Uterus (tissue), 4 donors: ENCODE results near the gene PTGS2. TPM values are rescaled to one million over a fixed set of nuclear protein-coding genes. Genes with fewer than 3 reads are reported as not detected.
A peak's percentile ranks its signal among the peaks of the same experiment; 100 is the strongest.

ENCODE experiments used
- DNase-seq, 2 donors: peaks; one replicate each; pipeline ENCODE4 v3.0.0-alpha.2; 2019 to 2020
- H3K27ac ChIP-seq, 2 donors: fragments of 200-600 bp; sonication (generic); 1 replicate in 1 of 2; 2 replicates in 1 of 2; pipeline ENCODE4 v1.5.1; 2016 to 2018
- H3K27me3 ChIP-seq, 2 donors: fragments of 200-600 bp; sonication (generic); one replicate each; pipeline ENCODE4 v1.5.1; 2018 to 2019; ENCODE audit warnings: control low read depth in 1 of 2
- H3K36me3 ChIP-seq, 2 donors: fragments of 200-600 bp; sonication (generic); one replicate each; pipeline ENCODE4 v1.5.1; 2019; ENCODE audit warnings: control low read depth in 1 of 2
- H3K4me1 ChIP-seq, 2 donors: fragments of 200-600 bp; sonication (generic); one replicate each; pipeline ENCODE4 v1.5.1; 2018 to 2019; ENCODE audit warnings: control low read depth in 1 of 2
- H3K4me3 ChIP-seq, 2 donors: fragments of 200-600 bp; sonication (generic); 1 replicate in 1 of 2; 2 replicates in 1 of 2; pipeline ENCODE4 v1.5.1; 2018 to 2019; ENCODE audit warnings: mild to moderate bottlenecking in 1 of 2
- H3K9me3 ChIP-seq, 2 donors: fragments of 200-600 bp; sonication (generic); one replicate each; pipeline ENCODE4 v1.5.1; 2019; ENCODE audit warnings: control low read depth in 1 of 2
- POLR2A ChIP-seq, 2 donors: fragments of 450-650 bp; IDR thresholded peaks; one replicate each; pipeline ENCODE4 v1.6.1; 2016; ENCODE audit warnings: antibody characterized with exemption in 2 of 2, mild to moderate bottlenecking in 1 of 2, moderate library complexity in 1 of 2
- intact Hi-C: fragments of 100-400 bp; cut with DNase I; formaldehyde crosslinking; loops from one replicate; pipeline ENCODE4 v1.15.1; 2023; ENCODE audit warnings: low total_unique reads
- total RNA-seq, 4 donors: library from RNA; depleted of rRNA in 3 of 4; stranded (reverse); fragments of >200 nt in 3 of 4; gene quantifications; one replicate each; pipeline versions ENCODE4 v1.1.0 to v1.2.4, GENCODE V29; 2014 to 2023
- TF ChIP-seq, protein P1 (sequence below), 4 experiments: fragments of 200-600 bp in 2 of 4; fragments of 450-650 bp in 2 of 4; sonication (generic) in 2 of 4; IDR thresholded peaks; one replicate each; pipeline ENCODE4 v1.5.1; 2016 to 2019; ENCODE audit warnings: antibody characterized with exemption in 4 of 4, mild to moderate bottlenecking in 2 of 4, moderate library complexity in 1 of 4
- donor health status: DM: yes; HTN: yes; CAD: no.

The PTGS2 gene
- total RNA-seq, 4 donors from 2014 or later = 0.51 to 4.3 (median 1.9) TPM

DNA sequence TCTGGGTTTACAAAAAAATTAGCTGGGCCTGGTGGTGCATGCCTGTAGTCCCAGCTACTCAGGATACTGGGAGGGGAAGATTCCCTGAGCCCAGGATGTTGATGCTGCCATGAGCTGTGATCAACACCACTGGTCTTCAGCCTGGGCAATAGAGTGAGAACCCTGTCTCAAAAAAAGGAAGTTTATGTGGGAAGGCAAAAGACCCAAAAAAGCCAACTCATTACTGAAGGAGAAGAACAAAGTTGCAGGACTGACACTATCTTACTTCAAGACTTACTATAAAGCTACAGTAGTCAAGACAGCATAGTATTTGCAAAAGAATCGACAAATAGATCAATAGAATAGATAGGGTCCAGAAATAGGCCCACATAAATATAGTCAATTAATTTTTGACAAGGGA lies 9.2 kb upstream of the PTGS2 start:
- Histone ChIP-seq H3K27ac (no peak overlapping the region), H3K4me3 (no peak overlapping the region), H3K36me3 (no peaks in the 10 kb centered on the region), H3K4me1 (no peaks in the 10 kb centered on the region), H3K9me3 (no peaks in the 10 kb centered on the region), H3K27me3 (no peaks in the 10 kb centered on the region)
- TF ChIP-seq, protein P1, sequence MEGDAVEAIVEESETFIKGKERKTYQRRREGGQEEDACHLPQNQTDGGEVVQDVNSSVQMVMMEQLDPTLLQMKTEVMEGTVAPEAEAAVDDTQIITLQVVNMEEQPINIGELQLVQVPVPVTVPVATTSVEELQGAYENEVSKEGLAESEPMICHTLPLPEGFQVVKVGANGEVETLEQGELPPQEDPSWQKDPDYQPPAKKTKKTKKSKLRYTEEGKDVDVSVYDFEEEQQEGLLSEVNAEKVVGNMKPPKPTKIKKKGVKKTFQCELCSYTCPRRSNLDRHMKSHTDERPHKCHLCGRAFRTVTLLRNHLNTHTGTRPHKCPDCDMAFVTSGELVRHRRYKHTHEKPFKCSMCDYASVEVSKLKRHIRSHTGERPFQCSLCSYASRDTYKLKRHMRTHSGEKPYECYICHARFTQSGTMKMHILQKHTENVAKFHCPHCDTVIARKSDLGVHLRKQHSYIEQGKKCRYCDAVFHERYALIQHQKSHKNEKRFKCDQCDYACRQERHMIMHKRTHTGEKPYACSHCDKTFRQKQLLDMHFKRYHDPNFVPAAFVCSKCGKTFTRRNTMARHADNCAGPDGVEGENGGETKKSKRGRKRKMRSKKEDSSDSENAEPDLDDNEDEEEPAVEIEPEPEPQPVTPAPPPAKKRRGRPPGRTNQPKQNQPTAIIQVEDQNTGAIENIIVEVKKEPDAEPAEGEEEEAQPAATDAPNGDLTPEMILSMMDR (IDR thresholded peaks at IDR 0.05) = no peak
- no peak for TF ChIP-seq POLR2A (IDR thresholded peaks at IDR 0.05)
- DNase-seq = no peak
- intact Hi-C loops = no loop called here

DNA sequence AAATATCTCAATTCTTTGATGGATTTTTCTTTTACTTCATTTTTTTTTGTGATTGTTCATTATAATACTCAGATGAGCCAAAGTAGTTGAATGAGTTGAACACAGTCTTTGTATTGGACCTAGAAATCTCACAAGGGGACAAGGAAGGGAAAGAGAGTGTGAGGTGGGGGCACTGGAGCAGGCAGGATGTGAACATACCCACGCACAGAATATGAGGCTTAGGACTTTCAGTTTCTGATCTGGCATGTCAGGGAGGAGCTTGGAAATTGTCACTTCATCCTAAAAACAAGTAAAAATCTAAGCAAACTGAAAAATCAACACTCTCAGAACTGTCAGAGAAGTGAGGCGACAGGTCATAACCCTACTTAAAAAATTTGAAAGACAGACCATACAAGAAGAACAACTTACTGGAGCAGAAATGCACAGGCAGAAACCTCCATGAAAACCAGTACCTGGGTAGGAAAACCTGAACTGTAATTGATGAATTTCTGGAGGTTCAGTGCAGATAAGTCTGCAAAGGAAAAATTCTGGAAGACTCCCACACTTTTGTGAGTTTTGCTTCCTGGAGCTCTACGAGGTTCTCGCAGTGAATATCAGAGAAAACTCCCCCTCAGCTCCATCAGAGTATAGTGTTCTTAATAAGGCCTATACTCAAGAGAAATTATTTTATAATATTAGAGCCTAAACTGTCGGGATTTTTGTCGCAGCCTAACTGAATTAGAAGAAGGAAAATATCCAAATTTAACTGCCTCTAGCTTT lies 3.6 kb upstream of the PTGS2 start:
- Histone ChIP-seq H3K36me3 (no peaks in the 10 kb centered on the region), H3K9me3 (no peaks in the 10 kb centered on the region), H3K27me3 (no peaks in the 10 kb centered on the region), H3K4me3 (no peak overlapping the region), H3K4me1 (no peaks in the 10 kb centered on the region), H3K27ac (no peak overlapping the region)
- DNase-seq = no peak
- TF ChIP-seq, protein P1 (IDR thresholded peaks at IDR 0.05) = no peak
- TF ChIP-seq POLR2A (IDR thresholded peaks at IDR 0.05) = no peak
- intact Hi-C loops = no loop called here

DNA sequence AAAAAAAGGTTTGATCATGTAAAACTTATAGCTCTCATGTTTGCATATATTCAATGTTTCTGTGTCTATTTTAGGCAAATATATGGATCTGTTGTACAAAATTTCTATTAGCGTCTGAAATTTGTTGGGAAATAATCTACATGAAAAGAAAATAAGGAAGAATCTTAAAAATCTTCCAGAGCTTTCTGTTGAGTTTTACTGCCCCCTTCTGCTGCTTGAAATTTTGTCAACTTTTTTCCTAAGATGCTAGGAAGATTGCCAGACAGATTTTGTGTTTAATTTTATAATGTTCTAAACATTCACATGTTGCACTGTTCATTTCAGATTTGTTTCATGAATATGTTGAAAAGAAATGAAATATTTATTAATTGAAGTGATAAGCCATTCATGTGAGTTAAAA lies 2.5 kb upstream of the PTGS2 start:
- Histone ChIP-seq H3K4me3 (no peak overlapping the region), H3K27ac (no peak overlapping the region), H3K4me1 (no peaks in the 10 kb centered on the region), H3K27me3 (no peaks in the 10 kb centered on the region), H3K9me3 (no peaks in the 10 kb centered on the region), H3K36me3 (no peaks in the 10 kb centered on the region)
- TF ChIP-seq, protein P1 (IDR thresholded peaks at IDR 0.05) = no peak
- no peak for TF ChIP-seq POLR2A (IDR thresholded peaks at IDR 0.05)
- DNase-seq = no peak
- intact Hi-C loops = no loop called here

DNA sequence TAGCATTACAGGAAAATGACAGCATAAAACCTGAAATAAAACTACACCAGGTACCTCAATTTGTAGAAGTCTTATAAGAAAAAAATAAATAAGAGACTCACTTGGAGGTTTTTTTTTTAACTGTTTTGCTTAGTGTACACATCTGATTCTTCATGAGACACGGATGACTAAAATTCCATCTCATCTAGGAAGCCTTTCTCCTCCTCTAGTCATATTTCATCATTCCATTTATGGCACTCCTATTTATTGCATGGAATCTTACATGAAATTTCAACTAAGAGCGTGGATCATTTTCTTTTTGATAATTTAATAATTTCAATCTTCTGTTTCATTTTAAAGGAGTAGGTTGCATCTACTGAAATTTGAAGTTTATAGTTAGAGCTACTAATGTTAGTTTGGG lies 1.6 kb upstream of the PTGS2 start:
- TF ChIP-seq, protein P1 (IDR thresholded peaks at IDR 0.05) = no peak
- no peak for TF ChIP-seq POLR2A (IDR thresholded peaks at IDR 0.05)
- Histone ChIP-seq H3K4me1 (no peaks in the 10 kb centered on the region), H3K4me3 (no peak overlapping the region), H3K27me3 (no peaks in the 10 kb centered on the region), H3K36me3 (no peaks in the 10 kb centered on the region), H3K9me3 (no peaks in the 10 kb centered on the region), H3K27ac (no peak overlapping the region)
- intact Hi-C loops = no loop called here
- no peak for DNase-seq

DNA sequence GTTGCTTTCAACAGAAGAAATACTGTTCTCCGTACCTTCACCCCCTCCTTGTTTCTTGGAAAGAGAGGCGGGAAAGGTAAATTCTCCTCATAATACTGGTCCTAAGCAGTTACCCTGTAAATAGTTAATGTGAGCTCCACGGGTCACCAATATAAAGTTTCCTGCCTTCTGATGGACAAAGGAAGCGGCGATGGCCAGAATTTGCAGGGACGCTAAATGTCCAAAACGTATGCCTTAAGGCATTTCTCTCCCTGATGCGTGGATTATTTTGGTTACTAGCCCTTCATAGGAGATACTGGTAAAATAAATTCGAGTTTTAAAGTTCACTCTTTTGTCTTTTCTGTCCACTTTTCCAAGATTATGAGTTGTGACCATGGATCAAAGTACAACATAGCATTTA lies 898 bp upstream of the PTGS2 start:
- intact Hi-C loops = no loop called here
- H3K27ac ChIP-seq = peak overlapping the region; percentile 74 to 80
- no peaks in the 10 kb centered on the region for H3K27me3 ChIP-seq
- H3K36me3 ChIP-seq = no peaks in the 10 kb centered on the region
- H3K9me3 ChIP-seq = no peaks in the 10 kb centered on the region
- TF ChIP-seq, protein P1 (IDR thresholded peaks at IDR 0.05) = no peak
- no peak for TF ChIP-seq POLR2A (IDR thresholded peaks at IDR 0.05)
- DNase-seq = no peak
- peak overlapping the region; percentile 45 to 59 for H3K4me3 ChIP-seq
- no peaks in the 10 kb centered on the region for H3K4me1 ChIP-seq
